Endodermal cell (in vitro differentiated cells): Measurements from ENCODE around the gene ABLIM2. TPM values are rescaled to one million over a fixed set of nuclear protein-coding genes. Genes with fewer than 3 reads are reported as not detected.

Experiments
- DNase-seq: peaks from one replicate; pipeline ENCODE4 v3.0.0-alpha.2; 2017
- H3K27ac ChIP-seq: 2 replicates; pipeline ENCODE4 v1.5.1; 2013; ENCODE audit warnings: mild to moderate bottlenecking, low read depth, low read length, moderate library complexity
- H3K27me3 ChIP-seq: 2 replicates; pipeline ENCODE4 v1.6.1; 2013; ENCODE audit warnings: mild to moderate bottlenecking, low read length, moderate library complexity; ENCODE audit not compliant: insufficient read depth, control insufficient read depth, poor library complexity, severe bottlenecking
- H3K36me3 ChIP-seq: 2 replicates; pipeline ENCODE4 v1.7.0; 2013; ENCODE audit warnings: mild to moderate bottlenecking, low read length, moderate library complexity; ENCODE audit not compliant: control insufficient read depth, insufficient read depth
- H3K4me1 ChIP-seq: one replicate; pipeline ENCODE4 v1.7.0; 2013; ENCODE audit warnings: low read length; ENCODE audit not compliant: control insufficient read depth, insufficient read depth
- H3K4me3 ChIP-seq: 2 replicates; pipeline ENCODE4 v1.5.1; 2013; ENCODE audit warnings: mild to moderate bottlenecking, low read length, moderate library complexity
- H3K9ac ChIP-seq: 2 replicates; pipeline ENCODE4 v1.6.1; 2013; ENCODE audit warnings: mild to moderate bottlenecking, low read length, moderate library complexity; ENCODE audit not compliant: poor library complexity, severe bottlenecking; ENCODE audit errors: extremely low read depth
- H3K9me3 ChIP-seq: 2 replicates; pipeline ENCODE4 v1.6.1; 2013; ENCODE audit warnings: mild to moderate bottlenecking, low read length, moderate library complexity; ENCODE audit not compliant: control insufficient read depth
- H3K27ac Mint-ChIP-seq: 2 replicates; pipeline ENCODE4 v1.8.0; 2020; ENCODE audit warnings: mixed read lengths
- H3K27me3 Mint-ChIP-seq: 2 replicates; pipeline ENCODE4 v1.8.0; 2021; ENCODE audit warnings: mild to moderate bottlenecking, mixed read lengths; ENCODE audit not compliant: insufficient read depth
- H3K36me3 Mint-ChIP-seq: 2 replicates; pipeline ENCODE4 v1.8.0; 2020; ENCODE audit warnings: low read depth, mixed read lengths
- H3K4me1 Mint-ChIP-seq: 2 replicates; pipeline ENCODE4 v1.8.0; 2020; ENCODE audit warnings: mixed read lengths
- H3K4me3 Mint-ChIP-seq: 2 replicates; pipeline ENCODE4 v1.8.0; 2020; ENCODE audit warnings: mild to moderate bottlenecking, moderate library complexity, mixed read lengths
- H3K9me3 Mint-ChIP-seq: 2 replicates; pipeline ENCODE4 v1.8.0; 2020; ENCODE audit warnings: mild to moderate bottlenecking, mixed read lengths
- CTCF ChIP-seq: fragments of 200-600 bp; sonication (generic); conservative IDR thresholded peaks from 2 replicates; pipeline ENCODE4 v1.5.0; 2021; ENCODE audit warnings: antibody characterized with exemption, mild to moderate bottlenecking
- WGBS, 2 experiments: methylation state at CpG; one replicate each; pipeline versions ENCODE4 v1.1.5 to v1.1.7; 2013; ENCODE audit warnings: missing lambda C conversion rate in 2 of 2, mixed read lengths in 1 of 2; ENCODE audit not compliant: insufficient coverage in 1 of 2, insufficient read length in 1 of 2; 5-methylcytosine and 5-hydroxymethylcytosine counted together
- total RNA-seq, 2 donors: library from RNA; stranded (reverse); fragmentation: NEBNext Ultra II Directional in 1 of 2; extraction: Animal tissue kit (Norgen Biotek cat#: 25700) in 1 of 2; gene quantifications; 2 replicates in 1 of 2; 3 replicates in 1 of 2; pipeline ENCODE4 v1.2.1, GENCODE V29; 2021

ABLIM2 gene
- total RNA-seq, 2 donors from 2014 or later, result 0.35 to 1.6 TPM

- 91 to 94% methylated on average over 4 of the region's 4 CpGs for WGBS, 2 experiments
- Mint-ChIP-seq H3K27me3 (no peaks in the 10 kb centered on the region), H3K27ac (no peak overlapping the region), H3K9me3 (peaks cover 10% of the 10 kb centered on the region), H3K4me1 (no peaks in the 10 kb centered on the region), H3K36me3 (peaks cover 7% of the 10 kb centered on the region), H3K4me3 (no peak overlapping the region)
- Histone ChIP-seq H3K36me3 (no peaks in the 10 kb centered on the region), H3K4me3 (no peak overlapping the region), H3K27me3 (no peaks in the 10 kb centered on the region), H3K9ac (no peak overlapping the region), H3K9me3 (no peaks in the 10 kb centered on the region), H3K27ac (no peak overlapping the region), H3K4me1 (no peaks in the 10 kb centered on the region)
- DNase-seq, result no peak
- no peak for TF ChIP-seq CTCF
Measured at GRCh38 chr4:8099981-8100464, 58.6 kb downstream of the ABLIM2 start.

- Histone ChIP-seq H3K9me3 (peaks cover 12% of the 10 kb centered on the region), H3K9ac (no peak overlapping the region), H3K4me3 (no peak overlapping the region), H3K27me3 (no peaks in the 10 kb centered on the region), H3K4me1 (no peaks in the 10 kb centered on the region), H3K36me3 (no peaks in the 10 kb centered on the region), H3K27ac (no peak overlapping the region)
- 94 to 95% methylated on average over 10 to 12 of the region's 12 CpGs for WGBS, 2 experiments
- H3K9me3 Mint-ChIP-seq, result peaks cover 22% of the 10 kb centered on the region
- H3K4me3 Mint-ChIP-seq, result no peak overlapping the region
- H3K36me3 Mint-ChIP-seq, result peaks cover 12% of the 10 kb centered on the region
- no peak for TF ChIP-seq CTCF
- no peak overlapping the region for H3K27ac Mint-ChIP-seq
- no peaks in the 10 kb centered on the region for H3K4me1 Mint-ChIP-seq
- no peak for DNase-seq
- H3K27me3 Mint-ChIP-seq, result no peaks in the 10 kb centered on the region
Measured at GRCh38 chr4:8098506-8098905, 60.1 kb downstream of the ABLIM2 start.

GRCh38 chr4:8097721-8098345 lies 60.8 kb downstream of the ABLIM2 start:
- H3K9ac ChIP-seq, result no peak overlapping the region
- no peaks in the 10 kb centered on the region for H3K4me1 ChIP-seq
- H3K27ac Mint-ChIP-seq, result no peak overlapping the region
- H3K4me1 Mint-ChIP-seq, result no peaks in the 10 kb centered on the region
- no peak for TF ChIP-seq CTCF
- 85 to 87% methylated on average over 4 to 8 of the region's 8 CpGs for WGBS, 2 experiments
- H3K27ac ChIP-seq, result no peak overlapping the region
- H3K9me3 Mint-ChIP-seq, result peaks cover 29% of the 10 kb centered on the region
- H3K27me3 Mint-ChIP-seq, result no peaks in the 10 kb centered on the region
- H3K27me3 ChIP-seq, result no peaks in the 10 kb centered on the region
- no peak overlapping the region for H3K4me3 ChIP-seq
- no peak overlapping the region for H3K4me3 Mint-ChIP-seq
- H3K9me3 ChIP-seq, result peaks cover 19% of the 10 kb centered on the region
- H3K36me3 Mint-ChIP-seq, result peaks cover 15% of the 10 kb centered on the region
- DNase-seq, result no peak
- no peaks in the 10 kb centered on the region for H3K36me3 ChIP-seq
